Measurements from ENCODE around the gene PTX3.

Gene PTX3

GRCh38 chr3:157416347-157417087, 20.1 kb upstream of the PTX3 start:
- TF ChIP-seq CTCF (IDR thresholded peaks at IDR 0.05; ENCODE audit: low read depth, low read length): no peak

GRCh38 chr3:157417247-157417646, 19.4 kb upstream of the PTX3 start:
- no peak for DNase-seq
- Histone ChIP-seq H3K27me3 (no peaks in the 10 kb centered on the region), H3K36me3 (no peaks in the 10 kb centered on the region), H3K4me1 (no peaks in the 10 kb centered on the region), H3K4me3 (ENCODE audit: low read depth, low read length) (no peak overlapping the region), H3K9me3 (no peaks in the 10 kb centered on the region)
- TF ChIP-seq CTCF (IDR thresholded peaks at IDR 0.05; ENCODE audit: low read depth, low read length): no peak

More at GRCh38 chr3:157416347-157417087, 20.1 kb upstream of the PTX3 start:
- H3K4me3 ChIP-seq (ENCODE audit: low read depth, low read length): no peak overlapping the region
- DNase-seq: no peak
- H3K4me1 ChIP-seq: no peaks in the 10 kb centered on the region
- H3K9me3 ChIP-seq: no peaks in the 10 kb centered on the region
- H3K27me3 ChIP-seq: no peaks in the 10 kb centered on the region
- no peaks in the 10 kb centered on the region for H3K36me3 ChIP-seq

GRCh38 chr3:157418104-157418503, 18.5 kb upstream of the PTX3 start:
- Histone ChIP-seq H3K27me3 (no peaks in the 10 kb centered on the region), H3K4me1 (no peaks in the 10 kb centered on the region), H3K36me3 (no peaks in the 10 kb centered on the region), H3K4me3 (ENCODE audit: low read depth, low read length) (no peak overlapping the region), H3K9me3 (no peaks in the 10 kb centered on the region)
- no peak for TF ChIP-seq CTCF (IDR thresholded peaks at IDR 0.05; ENCODE audit: low read depth, low read length)
- no peak for DNase-seq

GRCh38 chr3:157420606-157421130, 16.0 kb upstream of the PTX3 start:
- H3K27me3 ChIP-seq: no peaks in the 10 kb centered on the region
- no peak for DNase-seq
- no peaks in the 10 kb centered on the region for H3K4me1 ChIP-seq
- H3K4me3 ChIP-seq (ENCODE audit: low read depth, low read length): no peak overlapping the region
- H3K36me3 ChIP-seq: no peaks in the 10 kb centered on the region
- no peak for TF ChIP-seq CTCF (IDR thresholded peaks at IDR 0.05; ENCODE audit: low read depth, low read length)
- no peaks in the 10 kb centered on the region for H3K9me3 ChIP-seq

GRCh38 chr3:157423337-157423736, 13.3 kb upstream of the PTX3 start:
- no peak overlapping the region for H3K4me3 ChIP-seq (ENCODE audit: low read depth, low read length)
- no peak for TF ChIP-seq CTCF (IDR thresholded peaks at IDR 0.05; ENCODE audit: low read depth, low read length)
- H3K9me3 ChIP-seq: no peaks in the 10 kb centered on the region
- DNase-seq: no peak
- no peaks in the 10 kb centered on the region for H3K36me3 ChIP-seq
- no peaks in the 10 kb centered on the region for H3K4me1 ChIP-seq
- H3K27me3 ChIP-seq: no peaks in the 10 kb centered on the region

GRCh38 chr3:157427901-157428300, 8.7 kb upstream of the PTX3 start:
- H3K36me3 ChIP-seq: no peaks in the 10 kb centered on the region
- no peaks in the 10 kb centered on the region for H3K9me3 ChIP-seq
- peaks cover 4% of the 10 kb centered on the region; the same call in 1 of the 2 replicates for H3K27me3 ChIP-seq
- H3K4me1 ChIP-seq: no peaks in the 10 kb centered on the region
- no peak for DNase-seq
- no peak for TF ChIP-seq CTCF (IDR thresholded peaks at IDR 0.05; ENCODE audit: low read depth, low read length)
- no peak overlapping the region for H3K4me3 ChIP-seq (ENCODE audit: low read depth, low read length)

Data from BE2C (cell line).